ENCODE data around the gene GPBAR1. TPM values are rescaled to one million over a fixed set of nuclear protein-coding genes. Genes with fewer than 3 reads are reported as not detected.
"Not testable (repeated sequence)": the region's sequence is repeated elsewhere in the genome, so short reads cannot be mapped to it uniquely, and the experiment has no call there.

Gene GPBAR1
- total and polyA plus RNA-seq, 7 experiments from 2014 or later = 0.15 to 12.9 (median 1.8) TPM

- DNase-seq (no peak), ATAC-seq (no peak)
- CTCF ChIA-PET = interaction anchor here (0.6 to 3.7 kb wide), 5 partner anchors 9 to 89 kb away, joined by 3 to 33 read pairs (median 4); partner anchors contain the start of genes AAMP, CATIP, PNKD and TMBIM1
- Mint-ChIP-seq H3K4me3 (peak overlapping the region in 1 of 10 donors; percentile 5), H3K27ac (peak overlapping the region in 3 of 9 donors; percentile 68 to 74 (median 73)), H3K36me3 (no peaks in the 10 kb centered on the region), H3K9me3 (peaks cover 0 to under 1% (median 0%) of the 10 kb centered on the region in 11 donors), H3K4me1 (peaks cover 0 to 24% (median 15%) of the 10 kb centered on the region in 7 donors), H3K27me3 (peaks cover 0 to 5% (median 0%) of the 10 kb centered on the region in 5 donors)
- no peak overlapping the region for H3K27ac ChIP-seq (ENCODE audit: low read depth, low read length)
- H3K36me3 ChIP-seq (ENCODE audit: control insufficient read depth in 2 of 3, insufficient read depth in 3 of 3, low read length in 3 of 3) = no peaks in the 10 kb centered on the region
- H3K4me1 ChIP-seq (ENCODE audit: control insufficient read depth in 2 of 2, insufficient read depth in 2 of 2, low read length in 2 of 2) = no peaks in the 10 kb centered on the region
- H3K4me3 ChIP-seq (ENCODE audit: low read length) = no peak overlapping the region
- no peaks in the 10 kb centered on the region for H3K9me3 ChIP-seq (ENCODE audit: control insufficient read depth in 2 of 3, low read length in 3 of 3)
- H3K27me3 ChIP-seq (ENCODE audit: control insufficient read depth in 2 of 2, insufficient read depth in 2 of 2, low read length in 2 of 2) = no peaks in the 10 kb centered on the region
- POLR2A ChIA-PET = interaction anchor here (0.6 to 1.9 kb wide), 7 partner anchors 9 to 82 kb away, joined by 3 to 9 read pairs (median 4); no protein-coding TSS in a partner anchor
- intact Hi-C loops (cut with micrococcal nuclease) = loop anchor here in 1 of 2 donors (1.0 to 10.0 kb wide), 2 partner anchors 9 to 537 kb away; no protein-coding TSS in a partner anchor
Observed at GRCh38 chr2:218307415-218308090, 46.7 kb downstream of the GPBAR1 start.

DNA sequence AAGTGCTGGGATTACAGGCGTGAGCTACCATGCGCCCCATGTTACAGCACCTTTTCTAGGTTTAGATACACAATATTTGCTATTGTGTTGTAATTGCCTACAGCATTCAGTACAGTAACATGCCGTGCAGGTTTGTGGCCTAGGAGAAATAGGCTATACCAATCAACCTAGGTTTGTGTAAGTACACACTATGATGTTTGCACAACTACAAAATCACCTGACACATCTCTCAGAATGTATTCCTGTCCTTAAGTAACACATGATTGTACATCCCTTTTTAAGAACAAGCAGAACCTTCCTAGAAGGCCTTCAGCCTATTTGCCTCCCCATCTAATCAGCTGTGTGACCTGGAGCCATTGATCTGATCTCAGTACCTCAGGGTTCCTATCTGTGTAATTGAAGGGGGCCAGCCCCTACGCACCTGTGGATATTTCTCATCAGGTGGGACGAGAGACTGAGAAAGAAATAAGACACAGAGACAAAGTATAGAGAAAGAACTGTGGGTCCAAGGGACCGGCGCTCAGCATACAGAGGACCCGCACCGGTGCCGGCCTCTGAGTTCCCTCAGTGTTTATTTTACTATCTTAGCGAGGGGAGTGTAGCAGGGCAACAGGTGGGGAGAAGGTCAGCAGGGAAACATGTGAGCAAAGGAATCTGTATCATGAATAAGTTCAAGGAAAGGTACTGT, 50.2 kb downstream of the GPBAR1 start:
- ATAC-seq (no peak), DNase-seq (no peak)
- Mint-ChIP-seq H3K9me3 (peaks cover 0 to 1% (median 0%) of the 10 kb centered on the region in 11 donors), H3K4me3 (no peak overlapping the region), H3K36me3 (peaks cover 0 to 4% (median 0%) of the 10 kb centered on the region in 5 donors), H3K27me3 (peaks cover 0 to 3% (median 0%) of the 10 kb centered on the region in 5 donors), H3K27ac (peak overlapping the region in 6 of 9 donors; percentile 19 to 87 (median 64)), H3K4me1 (peaks cover 5 to 37% (median 27%) of the 10 kb centered on the region in 7 donors)
- intact Hi-C loops (cut with micrococcal nuclease) = no loop called here
- POLR2A ChIA-PET = interaction anchor here (1.0 kb wide), 1 partner anchor 12 kb away, joined by 3 read pairs; no protein-coding TSS in a partner anchor
- Histone ChIP-seq H3K27ac (ENCODE audit: low read depth, low read length) (no peak overlapping the region), H3K9me3 (ENCODE audit: control insufficient read depth in 2 of 3, low read length in 3 of 3) (no peaks in the 10 kb centered on the region), H3K4me3 (ENCODE audit: low read length) (no peak overlapping the region), H3K4me1 (ENCODE audit: control insufficient read depth in 2 of 2, insufficient read depth in 2 of 2, low read length in 2 of 2) (peaks cover 6 to 7% of the 10 kb centered on the region in 2 donors), H3K36me3 (ENCODE audit: control insufficient read depth in 2 of 3, insufficient read depth in 3 of 3, low read length in 3 of 3) (no peaks in the 10 kb centered on the region), H3K27me3 (ENCODE audit: control insufficient read depth in 2 of 2, insufficient read depth in 2 of 2, low read length in 2 of 2) (no peaks in the 10 kb centered on the region)
- CTCF ChIA-PET = no interaction called here

- H3K9me3 Mint-ChIP-seq; H3K27ac ChIP-seq (ENCODE audit: low read depth, low read length); intact Hi-C loops (cut with micrococcal nuclease); DNase-seq; H3K36me3 Mint-ChIP-seq; H3K4me3 ChIP-seq (ENCODE audit: low read length); H3K27me3 ChIP-seq (ENCODE audit: control insufficient read depth in 2 of 2, insufficient read depth in 2 of 2, low read length in 2 of 2); H3K36me3 ChIP-seq (ENCODE audit: control insufficient read depth in 2 of 3, insufficient read depth in 3 of 3, low read length in 3 of 3); ATAC-seq; H3K4me3 Mint-ChIP-seq; H3K9me3 ChIP-seq (ENCODE audit: control insufficient read depth in 2 of 3, low read length in 3 of 3); H3K27me3 Mint-ChIP-seq: not testable (repeated sequence)
- Mint-ChIP-seq H3K27ac (peak overlapping the region in 8 of 9 donors; percentile 53 to 88 (median 68)), H3K4me1 (peaks cover 11 to 44% (median 34%) of the 10 kb centered on the region in 7 donors)
- peaks cover 9 to 11% of the 10 kb centered on the region in 2 donors for H3K4me1 ChIP-seq (ENCODE audit: control insufficient read depth in 2 of 2, insufficient read depth in 2 of 2, low read length in 2 of 2)
- POLR2A ChIA-PET = interaction anchor here (1.0 kb wide), 1 partner anchor 11 kb away, joined by 3 read pairs; no protein-coding TSS in a partner anchor
- CTCF ChIA-PET = interaction anchor here (0.7 to 1.0 kb wide), 3 partner anchors 36 to 44 kb away, joined by 3 to 8 read pairs (median 4); no protein-coding TSS in a partner anchor
Observed at GRCh38 chr2:218311541-218312266, 50.9 kb downstream of the GPBAR1 start.

DNA sequence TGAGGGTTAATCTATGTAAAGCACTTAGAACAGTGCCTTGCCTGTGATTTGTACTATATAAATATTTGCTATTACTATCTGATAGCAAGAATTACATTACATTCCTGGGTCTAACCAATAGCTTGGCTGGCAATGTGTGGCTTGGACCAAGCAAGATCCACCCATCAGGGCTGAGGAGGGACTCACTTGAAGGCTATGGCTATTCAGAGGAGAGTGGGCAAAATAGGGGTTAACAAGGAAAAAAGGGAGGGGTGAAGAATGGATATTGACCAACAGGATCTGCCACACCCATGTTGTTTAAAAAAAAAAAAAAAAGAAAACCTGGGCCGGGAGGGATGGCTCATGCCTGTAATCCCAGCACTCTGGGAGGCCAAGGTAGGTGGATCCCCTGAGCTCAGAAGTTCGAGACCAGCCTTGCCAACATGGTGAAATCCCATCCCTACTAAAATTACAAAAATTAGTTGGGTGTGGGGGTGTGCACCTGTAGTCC, 51.5 kb downstream of the GPBAR1 start:
- Mint-ChIP-seq H3K4me3 (no peak overlapping the region), H3K27me3 (peaks cover 0 to 2% (median 0%) of the 10 kb centered on the region in 5 donors), H3K4me1 (peaks cover 17 to 44% (median 40%) of the 10 kb centered on the region in 7 donors), H3K9me3 (peaks cover 0 to 2% (median 0%) of the 10 kb centered on the region in 11 donors), H3K36me3 (peaks cover 0 to 11% (median 0%) of the 10 kb centered on the region in 5 donors), H3K27ac (peak overlapping the region in 8 of 9 donors; percentile 36 to 88 (median 67))
- Histone ChIP-seq H3K36me3 (ENCODE audit: control insufficient read depth in 2 of 3, insufficient read depth in 3 of 3, low read length in 3 of 3) (no peaks in the 10 kb centered on the region), H3K4me3 (ENCODE audit: low read length) (no peak overlapping the region), H3K27ac (ENCODE audit: low read depth, low read length) (no peak overlapping the region), H3K27me3 (ENCODE audit: control insufficient read depth in 2 of 2, insufficient read depth in 2 of 2, low read length in 2 of 2) (no peaks in the 10 kb centered on the region), H3K9me3 (ENCODE audit: control insufficient read depth in 2 of 3, low read length in 3 of 3) (no peaks in the 10 kb centered on the region), H3K4me1 (ENCODE audit: control insufficient read depth in 2 of 2, insufficient read depth in 2 of 2, low read length in 2 of 2) (peaks cover 15 to 17% of the 10 kb centered on the region in 2 donors)
- DNase-seq = no peak
- ChIA-PET POLR2A (interaction anchor here (0.6 to 0.8 kb wide), 2 partner anchors 19 to 88 kb away, joined by 3 to 5 read pairs; no protein-coding TSS in a partner anchor), CTCF (interaction anchor here (0.7 to 1.0 kb wide), 3 partner anchors 36 to 44 kb away, joined by 3 to 8 read pairs (median 4); no protein-coding TSS in a partner anchor)
- intact Hi-C loops (cut with micrococcal nuclease) = no loop called here
- ATAC-seq = no peak

DNA sequence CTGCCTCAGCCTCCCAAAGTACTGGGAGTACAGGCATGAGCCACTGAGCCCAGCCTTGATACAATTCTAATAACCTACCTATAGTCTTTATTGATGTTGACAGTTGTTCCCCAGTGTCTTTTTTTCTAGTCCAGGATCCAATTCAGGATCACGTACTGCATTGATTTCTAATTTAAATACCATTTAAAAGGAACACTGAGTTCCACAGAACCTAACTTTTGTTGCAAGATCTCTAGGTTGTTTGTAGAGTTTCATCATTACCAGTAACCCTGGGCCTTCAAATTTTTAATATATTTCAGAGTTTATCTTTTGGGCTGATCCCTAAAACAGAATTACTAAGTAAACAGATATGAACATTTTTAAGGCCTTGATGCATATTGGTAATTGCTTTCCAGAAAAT, 52.5 kb downstream of the GPBAR1 start:
- Histone ChIP-seq H3K36me3 (ENCODE audit: control insufficient read depth in 2 of 3, insufficient read depth in 3 of 3, low read length in 3 of 3) (no peaks in the 10 kb centered on the region), H3K4me3 (ENCODE audit: low read length) (no peak overlapping the region), H3K4me1 (ENCODE audit: control insufficient read depth in 2 of 2, insufficient read depth in 2 of 2, low read length in 2 of 2) (peaks cover 19 to 25% of the 10 kb centered on the region in 2 donors), H3K27ac (ENCODE audit: low read depth, low read length) (no peak overlapping the region), H3K27me3 (ENCODE audit: control insufficient read depth in 2 of 2, insufficient read depth in 2 of 2, low read length in 2 of 2) (no peaks in the 10 kb centered on the region), H3K9me3 (ENCODE audit: control insufficient read depth in 2 of 3, low read length in 3 of 3) (no peaks in the 10 kb centered on the region)
- ATAC-seq (no peak), DNase-seq (no peak)
- Mint-ChIP-seq H3K4me1 (peaks cover 21 to 47% (median 41%) of the 10 kb centered on the region in 7 donors), H3K4me3 (no peak overlapping the region), H3K9me3 (peaks cover 0 to 2% (median 0%) of the 10 kb centered on the region in 11 donors), H3K36me3 (peaks cover 0 to 14% (median 0%) of the 10 kb centered on the region in 5 donors), H3K27me3 (peaks cover 0 to 2% (median 0%) of the 10 kb centered on the region in 5 donors), H3K27ac (peak overlapping the region in 6 of 9 donors; percentile 63 to 87 (median 75))
- POLR2A ChIA-PET = no interaction called here
- CTCF ChIA-PET = no interaction called here
- intact Hi-C loops (cut with micrococcal nuclease) = no loop called here
